Renal cortex interstitium (tissue), 15 donors: Measurements from ENCODE around the gene ZNF488. TPM values are rescaled to one million over a fixed set of nuclear protein-coding genes. Genes with fewer than 3 reads are reported as not detected.
"Not testable (repeated sequence)": the region's sequence is repeated elsewhere in the genome, so short reads cannot be mapped to it uniquely, and the experiment has no call there.

Experiments used
- DNase-seq, 11 donors: peaks; one replicate each; pipeline ENCODE4 v3.0.0-alpha.2; 2013; ENCODE audit warnings: low read depth in 9 of 11, low spot score in 4 of 11; ENCODE audit errors: extremely low read depth in 1 of 11
- long read RNA-seq, 16 experiments: transcript quantifications; one replicate each; lab custom pipeline, GENCODE V29; 2026
- polyA plus RNA-seq, 3 donors: library from polyadenylated mRNA; unstranded; fragments of 120-200 nt; gene quantifications; one replicate each; pipeline ENCODE4 v1.2.1, GENCODE V29; 2013; ENCODE audit not compliant: insufficient read length in 3 of 3

The ZNF488 gene, protein sequence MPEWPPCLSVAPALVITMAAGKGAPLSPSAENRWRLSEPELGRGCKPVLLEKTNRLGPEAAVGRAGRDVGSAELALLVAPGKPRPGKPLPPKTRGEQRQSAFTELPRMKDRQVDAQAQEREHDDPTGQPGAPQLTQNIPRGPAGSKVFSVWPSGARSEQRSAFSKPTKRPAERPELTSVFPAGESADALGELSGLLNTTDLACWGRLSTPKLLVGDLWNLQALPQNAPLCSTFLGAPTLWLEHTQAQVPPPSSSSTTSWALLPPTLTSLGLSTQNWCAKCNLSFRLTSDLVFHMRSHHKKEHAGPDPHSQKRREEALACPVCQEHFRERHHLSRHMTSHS
- 1 to 10 TPM; 4.2 to 5.2 (median 4.9) TPM for polyA plus RNA-seq
- long read RNA-seq, donor 1 = 0 reads
- long read RNA-seq, donor 2, partial matches to known transcripts = 0 of 1 reads
- long read RNA-seq, donor 2, other reads (novel, unspliced or antisense) = 0 of 1 reads
- long read RNA-seq, donor 3, transcript ZNF488-201 (2 exons, 3,496 nt) = major isoform, 5 of 5 reads
- long read RNA-seq, donor 3, partial matches to known transcripts = 0 of 5 reads
- long read RNA-seq, donor 3, other reads (novel, unspliced or antisense) = 0 of 5 reads
- long read RNA-seq, donor 4, partial matches to known transcripts = 0 of 2 reads
- long read RNA-seq, donor 4, other reads (novel, unspliced or antisense) = 0 of 2 reads
- long read RNA-seq, donor 5 = 0 reads
- long read RNA-seq, donor 6, partial matches to known transcripts = 0 of 2 reads
- long read RNA-seq, donor 6, other reads (novel, unspliced or antisense) = 0 of 2 reads
- long read RNA-seq, donor 7, partial matches to known transcripts = 0 of 2 reads
- long read RNA-seq, donor 7, other reads (novel, unspliced or antisense) = 0 of 2 reads
- long read RNA-seq, donor 8, transcript ZNF488-201 (2 exons, 3,496 nt) = major isoform, 6 of 6 reads
- long read RNA-seq, donor 8, partial matches to known transcripts = 0 of 6 reads
- long read RNA-seq, donor 8, other reads (novel, unspliced or antisense) = 0 of 6 reads
- long read RNA-seq, donor 9, partial matches to known transcripts = 0 of 1 reads
- long read RNA-seq, donor 9, other reads (novel, unspliced or antisense) = 0 of 1 reads
- long read RNA-seq, donor 10 = 0 reads
- long read RNA-seq, donor 11 = 0 reads
- long read RNA-seq, donor 12, partial matches to known transcripts = 0 of 2 reads
- long read RNA-seq, donor 12, other reads (novel, unspliced or antisense) = 0 of 2 reads
- long read RNA-seq, donor 13 = 0 reads
- long read RNA-seq, donor 14, partial matches to known transcripts = 0 of 3 reads
- long read RNA-seq, donor 14, other reads (novel, unspliced or antisense) = 0 of 3 reads
- long read RNA-seq, donor 15, partial matches to known transcripts = 0 of 1 reads
- long read RNA-seq, donor 15, other reads (novel, unspliced or antisense) = 0 of 1 reads
- long read RNA-seq, donor 16, transcript ZNF488-201 (2 exons, 3,496 nt) = major isoform, 6 of 6 reads
- long read RNA-seq, donor 16, partial matches to known transcripts = 0 of 6 reads
- long read RNA-seq, donor 16, other reads (novel, unspliced or antisense) = 0 of 6 reads

DNA sequence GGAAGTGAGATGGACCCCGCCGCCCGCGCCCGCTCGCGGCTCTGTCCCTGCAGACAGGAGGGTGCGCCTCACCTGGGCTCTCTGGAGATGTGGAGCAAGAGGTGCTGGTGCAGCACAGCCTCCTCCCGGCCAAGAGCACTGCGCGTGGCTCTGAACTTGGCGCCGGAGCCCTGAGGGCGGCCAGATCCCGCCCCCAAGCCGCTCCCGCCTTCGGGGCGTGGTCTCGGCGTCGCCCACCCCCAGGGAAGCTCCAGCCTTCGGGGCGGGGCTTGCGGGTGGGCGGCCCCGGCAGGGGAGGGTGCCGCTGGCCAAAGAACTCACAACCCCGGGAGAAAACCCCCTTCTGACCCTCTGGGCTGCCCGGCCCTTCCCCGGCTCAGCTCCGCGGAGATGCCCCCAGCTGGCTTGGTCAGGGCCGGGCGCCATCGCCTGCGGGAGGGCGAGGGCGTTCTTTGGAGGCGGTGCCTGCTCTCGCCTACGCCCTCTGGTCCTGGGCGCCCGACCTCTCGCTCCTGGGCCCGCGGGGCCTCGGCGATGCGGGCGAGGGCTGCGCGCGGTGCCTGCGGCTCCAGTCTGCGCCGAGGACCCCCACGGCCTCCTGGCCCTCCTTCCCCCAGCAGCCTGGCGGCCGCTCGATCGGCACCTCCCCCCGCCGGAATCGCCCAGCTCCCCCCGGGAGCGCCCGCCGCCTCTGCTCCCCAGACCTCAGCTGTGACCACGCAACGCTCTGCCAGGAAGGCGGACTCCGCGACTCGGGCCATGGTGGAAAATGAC, at the start of gene ZNF488:
Gene ZNF488, minus strand, starts transcription at position 146 of the 774 bp plus-strand sequence. CDS start 15,464 bp downstream, outside the sequence.
- peak in 10 of 11 donors; percentile 62 to 81 (median 74) for DNase-seq

DNA sequence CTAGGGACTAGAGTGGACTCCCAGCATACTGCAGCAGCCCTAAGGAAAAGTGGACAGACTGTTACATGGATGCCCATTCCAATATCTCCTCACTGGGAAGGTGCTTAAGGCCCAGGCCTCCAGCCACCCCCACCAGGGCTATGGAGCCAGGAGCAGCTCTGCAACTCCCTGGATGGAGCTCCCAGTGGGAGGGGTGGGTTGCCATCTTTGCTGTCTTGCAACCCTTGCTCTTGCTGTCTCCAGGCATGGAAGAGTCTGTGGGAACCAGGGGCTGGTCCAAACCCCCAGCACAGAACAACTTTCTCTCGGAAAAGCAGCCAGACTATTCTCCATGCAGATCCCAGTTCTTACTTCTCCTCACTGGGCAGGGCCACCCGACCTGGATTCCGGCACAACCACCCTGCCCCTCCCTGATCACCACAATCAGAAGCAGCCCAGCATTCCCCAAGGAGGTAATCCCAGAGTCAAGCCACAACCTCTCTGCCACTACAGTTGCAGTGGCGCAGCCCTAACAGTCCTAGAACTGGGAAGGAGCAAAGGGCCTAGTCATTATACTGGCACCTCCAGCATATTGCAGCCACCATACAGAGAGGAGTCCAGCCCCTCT, 41.8 kb upstream of the ZNF488 start:
- DNase-seq = no peak

DNA sequence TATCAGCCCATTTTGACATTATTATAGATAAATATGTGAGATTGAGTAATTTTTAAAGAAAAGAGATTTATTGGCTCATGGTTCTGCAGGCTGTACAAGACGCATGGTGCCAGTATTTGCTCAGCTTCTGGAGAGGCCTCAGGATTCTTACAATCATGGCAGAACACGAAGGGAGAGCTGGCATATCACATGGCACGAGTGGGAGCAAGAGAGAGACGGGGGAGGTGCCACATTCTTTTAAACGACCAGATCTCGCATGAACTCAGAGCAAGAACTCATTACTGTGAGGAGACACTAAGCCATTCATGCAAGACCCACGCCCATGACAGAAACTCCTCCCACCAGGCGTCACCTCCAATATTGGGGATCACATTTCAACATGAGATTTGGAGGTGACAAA, 40.1 kb upstream of the ZNF488 start:
- no peak for DNase-seq

DNA sequence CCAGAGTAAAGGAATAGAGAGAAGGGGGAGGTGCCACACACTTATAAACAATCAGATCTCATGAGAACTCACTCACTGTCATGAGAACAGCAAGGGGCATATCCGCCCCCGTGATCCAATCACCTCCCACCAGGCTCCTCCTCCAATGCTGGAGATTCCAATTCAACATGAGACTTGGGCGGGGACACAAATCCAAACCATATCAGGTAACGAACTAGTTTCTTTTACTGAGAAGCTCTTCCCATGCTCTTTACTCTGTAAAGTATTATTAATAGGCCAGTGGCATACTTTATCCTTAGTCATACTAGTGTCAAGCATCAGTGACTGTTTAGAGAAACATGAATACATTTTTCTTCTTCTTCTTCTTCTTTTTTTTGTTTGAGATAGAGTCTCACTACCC, 39.4 kb upstream of the ZNF488 start:
- DNase-seq = no peak

DNA sequence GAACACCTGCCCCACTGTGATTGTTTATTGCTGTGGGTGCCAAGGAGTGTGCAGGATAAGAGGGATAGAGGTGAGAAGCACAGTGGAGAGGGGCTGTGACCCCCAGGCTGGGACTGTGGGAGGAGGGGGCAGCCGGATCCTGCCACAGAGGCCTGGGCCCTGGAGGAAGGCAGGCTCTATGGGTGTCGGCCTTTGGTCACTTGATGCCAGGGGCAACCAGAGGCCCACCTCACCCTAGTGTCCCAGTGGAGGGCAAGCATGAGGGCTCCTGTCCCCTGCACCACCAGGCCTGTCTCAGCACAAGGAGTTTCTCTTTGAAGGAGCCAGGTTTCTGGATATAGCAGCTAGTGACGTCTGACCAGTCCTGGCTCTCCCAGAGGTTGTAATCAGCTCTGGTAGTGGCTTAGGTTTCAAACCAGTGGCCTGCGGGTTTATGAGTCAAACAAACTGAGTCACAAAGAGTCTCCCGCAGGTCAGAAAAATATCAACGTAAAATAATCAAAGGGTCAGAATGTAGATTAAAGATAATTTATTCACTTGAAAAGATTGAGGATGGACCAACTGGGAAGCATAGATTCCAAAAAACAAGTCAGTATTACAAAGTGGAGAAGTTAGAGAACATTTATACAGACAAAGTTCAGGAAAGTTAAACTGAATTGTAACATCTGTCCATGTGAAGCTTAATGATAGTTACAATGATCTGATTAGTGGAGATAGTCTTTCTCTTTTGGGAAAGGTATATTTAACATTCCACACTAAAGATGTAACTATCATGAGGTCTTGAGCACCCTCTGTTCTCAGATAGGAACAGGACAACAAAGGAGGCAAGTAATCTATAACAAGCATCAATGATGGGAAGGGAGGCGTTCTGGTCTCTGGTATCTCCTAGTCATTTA, 37.2 kb upstream of the ZNF488 start:
- DNase-seq = no peak

DNA sequence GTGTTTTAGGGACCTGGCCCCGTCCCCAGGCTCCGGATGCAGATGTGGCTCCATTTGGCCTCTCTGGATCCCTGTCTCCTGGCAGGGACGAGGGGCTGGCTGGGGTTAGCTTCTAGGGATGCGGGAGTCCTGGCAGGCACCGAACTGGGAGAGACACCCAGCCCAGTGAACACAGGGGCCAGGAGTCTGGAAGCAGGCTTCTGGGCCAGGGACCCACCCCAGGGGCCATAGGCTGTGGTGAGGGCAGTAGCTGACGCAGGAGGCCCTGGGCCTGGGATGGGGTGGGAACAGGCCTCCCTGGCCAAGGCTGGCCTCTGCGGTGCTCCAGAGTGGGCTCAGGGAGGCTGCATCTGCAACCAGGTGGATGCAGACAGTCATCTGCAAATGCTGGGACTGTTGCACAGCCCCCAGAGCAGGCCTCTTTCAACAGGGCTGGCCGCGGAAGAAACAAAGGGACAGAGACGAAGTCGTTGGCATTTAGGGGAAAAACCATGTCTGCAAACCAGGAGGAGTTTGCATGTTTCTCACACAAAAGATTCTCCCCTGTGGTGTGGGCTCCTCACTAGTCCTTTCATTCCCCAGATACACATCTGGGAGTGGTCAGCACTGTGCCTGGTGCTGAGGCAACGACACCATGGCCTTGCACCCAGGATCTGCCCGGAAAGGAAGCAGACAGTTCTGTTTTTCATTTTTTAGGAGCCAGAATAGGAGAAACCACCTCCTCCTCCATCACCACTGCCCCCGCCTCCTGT, 36.4 kb upstream of the ZNF488 start:
- DNase-seq = no peak

DNA sequence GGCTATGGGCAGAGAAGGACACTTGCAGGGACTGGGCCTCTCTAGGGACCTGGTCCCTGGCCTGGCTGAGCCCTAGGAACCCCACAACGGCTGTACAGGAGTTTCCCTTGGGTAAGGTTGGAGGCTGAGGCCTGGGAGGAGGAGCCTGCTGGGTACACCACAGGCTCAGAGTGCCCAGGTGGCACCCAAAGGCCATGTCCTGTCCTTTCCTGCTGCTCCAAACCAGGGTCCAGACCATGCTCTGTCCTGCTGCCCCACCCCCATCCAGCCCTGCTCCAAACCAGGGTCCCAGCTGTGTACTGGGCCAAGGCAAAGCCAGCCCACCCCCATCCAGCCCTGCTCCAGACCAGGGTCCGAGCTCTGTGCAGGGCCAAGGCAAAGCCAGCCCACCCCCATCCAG, 35.3 kb upstream of the ZNF488 start:
- no peak for DNase-seq

DNA sequence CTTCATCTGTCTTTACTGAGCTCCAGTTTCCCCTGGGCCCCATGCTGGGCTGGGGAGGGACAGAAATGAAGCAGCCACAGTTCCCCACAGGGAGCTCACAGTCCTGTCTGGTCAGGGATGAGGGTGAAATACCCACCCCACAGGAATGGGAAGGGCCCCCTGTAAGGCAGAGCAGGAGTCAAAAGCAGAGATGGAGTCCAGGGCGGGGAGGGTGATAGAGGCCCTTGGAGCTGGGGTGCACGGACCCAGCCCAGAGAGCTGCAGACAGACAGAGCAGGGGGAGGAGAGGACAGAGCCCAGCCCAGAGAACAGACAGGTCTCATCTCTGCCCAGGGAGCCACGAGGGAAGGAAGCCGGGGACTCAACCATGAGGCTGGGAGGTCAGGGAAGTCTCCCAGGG, 34.9 kb upstream of the ZNF488 start:
- DNase-seq = no peak

DNA sequence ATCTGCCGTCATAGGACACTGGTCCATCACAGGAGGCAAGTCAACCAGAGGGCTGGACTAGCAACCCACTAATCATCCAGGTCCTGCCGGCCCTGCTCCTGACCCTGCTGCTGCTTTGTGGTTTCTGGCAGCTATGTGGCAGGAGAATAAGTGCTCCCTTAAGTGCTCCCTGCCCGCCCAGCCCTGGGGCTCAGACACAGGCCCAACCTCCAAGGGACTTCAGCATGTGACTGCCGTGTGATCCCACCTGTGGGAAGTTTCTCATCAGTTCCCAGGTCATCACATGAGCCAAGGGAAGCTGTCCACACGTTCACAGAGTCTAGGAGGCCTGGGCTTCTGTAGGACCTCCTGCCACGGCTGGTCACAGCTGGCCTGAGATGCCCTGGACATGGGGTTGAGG, 34.2 kb upstream of the ZNF488 start:
- DNase-seq = no peak

DNA sequence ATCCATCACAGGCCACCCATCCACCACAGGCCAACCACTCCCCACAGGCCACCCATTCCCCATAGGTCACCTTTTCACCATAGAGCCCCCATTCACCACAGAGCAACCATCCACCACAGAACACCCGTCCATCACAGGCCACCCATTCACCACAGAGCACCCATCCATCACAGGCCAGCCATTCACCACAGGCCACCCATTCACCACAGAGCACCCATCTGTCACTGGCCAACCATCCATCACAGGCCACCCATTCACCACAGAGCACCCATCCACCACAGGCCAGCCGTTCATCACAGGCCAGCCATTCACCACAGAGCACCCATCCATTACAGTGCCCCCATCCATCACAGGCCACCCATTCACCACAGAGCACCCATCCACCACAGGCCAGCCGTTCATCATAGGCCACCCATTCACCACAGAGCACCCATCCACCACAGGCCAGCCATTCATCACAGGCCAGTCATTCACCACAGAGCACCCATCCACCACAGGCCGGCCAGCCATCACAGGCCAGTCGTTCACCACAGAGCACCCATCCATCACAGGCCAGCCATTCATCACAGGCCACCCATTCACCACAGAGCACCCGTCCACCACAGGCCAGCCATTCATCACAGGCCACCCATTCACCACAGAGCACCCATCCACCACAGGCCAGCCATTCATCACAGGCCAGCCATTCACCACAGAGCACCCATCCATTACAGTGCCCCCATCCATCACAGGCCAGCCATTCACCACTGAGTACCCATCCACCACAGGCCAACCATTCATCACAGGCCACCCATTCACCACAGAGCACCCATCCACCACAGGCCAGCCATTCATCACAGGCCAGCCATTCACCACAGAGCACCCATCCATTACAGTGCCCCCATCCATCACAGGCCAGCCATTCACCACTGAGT, 32.5 kb upstream of the ZNF488 start:
- DNase-seq = not testable (repeated sequence)

DNA sequence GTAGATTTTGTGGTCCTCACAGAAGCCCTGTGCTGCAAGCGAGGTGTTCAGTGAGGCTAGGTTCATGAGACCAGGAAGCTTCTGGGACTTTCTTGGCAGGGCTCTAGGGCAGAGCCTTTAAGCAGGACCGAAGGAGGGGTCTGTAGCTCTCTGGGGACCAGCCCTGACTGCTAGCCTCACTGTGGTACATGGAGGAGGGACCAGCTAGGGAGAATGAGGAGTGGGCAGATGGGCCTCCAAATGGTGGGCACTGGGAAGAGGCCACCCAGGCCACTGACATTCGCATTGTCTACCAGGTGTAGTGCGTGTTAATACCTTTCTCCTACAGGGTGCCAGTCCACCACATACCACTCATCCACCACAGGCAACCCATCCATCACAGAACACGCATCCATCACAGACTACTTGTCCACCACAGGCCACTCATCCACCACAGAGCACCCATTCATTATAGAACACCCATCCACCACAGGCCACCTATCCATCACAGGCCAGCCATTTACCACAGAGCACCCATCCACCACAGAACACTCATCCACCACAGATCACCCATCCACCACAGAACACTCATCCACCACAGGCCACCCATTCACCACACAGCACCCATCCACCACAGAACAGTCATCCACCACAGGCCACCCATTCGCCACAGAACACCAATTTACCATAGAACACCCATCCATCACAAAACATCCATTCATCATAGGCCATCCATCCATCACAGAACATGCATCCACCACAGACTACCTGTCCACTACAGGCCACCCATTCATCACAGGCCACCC, 31.6 kb upstream of the ZNF488 start:
- DNase-seq = no peak

DNA sequence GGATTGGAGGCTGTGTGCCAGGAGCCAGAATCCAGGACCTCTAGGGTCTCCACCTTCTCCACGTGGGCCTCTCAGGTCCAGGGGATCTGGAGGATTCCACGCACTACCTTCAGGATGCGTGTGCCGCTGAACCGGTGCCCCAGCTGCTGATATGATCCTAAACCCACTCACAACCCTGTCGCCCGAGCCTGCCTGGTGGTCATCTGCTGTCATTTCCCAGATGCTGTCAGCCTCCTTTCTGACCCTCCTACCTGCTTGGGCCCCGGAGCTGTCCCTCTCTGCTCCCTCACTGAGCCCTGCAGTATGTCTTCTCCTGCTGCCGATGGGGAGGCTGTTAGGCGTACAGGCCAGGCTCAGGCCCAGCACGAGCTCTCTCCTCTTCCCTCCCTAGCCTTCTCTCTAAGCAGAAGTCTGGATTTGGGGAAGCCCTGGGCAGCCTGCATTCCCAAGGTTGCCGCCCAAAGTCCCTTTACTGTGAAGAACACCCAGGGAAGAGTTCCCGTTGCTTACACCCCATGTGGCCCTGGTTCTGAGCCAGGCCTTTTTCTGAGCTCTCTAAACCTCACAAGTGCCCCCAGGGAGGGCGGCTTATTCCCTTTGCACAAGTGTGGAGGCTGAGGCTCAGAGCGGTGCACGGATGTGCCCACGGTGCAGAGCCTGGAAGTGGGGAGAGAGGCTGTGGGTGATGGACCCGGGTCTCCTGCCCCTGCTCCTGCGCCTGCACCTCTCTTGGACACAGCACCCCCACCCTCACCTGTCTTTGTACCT, 30.8 kb upstream of the ZNF488 start:
- DNase-seq = no peak

DNA sequence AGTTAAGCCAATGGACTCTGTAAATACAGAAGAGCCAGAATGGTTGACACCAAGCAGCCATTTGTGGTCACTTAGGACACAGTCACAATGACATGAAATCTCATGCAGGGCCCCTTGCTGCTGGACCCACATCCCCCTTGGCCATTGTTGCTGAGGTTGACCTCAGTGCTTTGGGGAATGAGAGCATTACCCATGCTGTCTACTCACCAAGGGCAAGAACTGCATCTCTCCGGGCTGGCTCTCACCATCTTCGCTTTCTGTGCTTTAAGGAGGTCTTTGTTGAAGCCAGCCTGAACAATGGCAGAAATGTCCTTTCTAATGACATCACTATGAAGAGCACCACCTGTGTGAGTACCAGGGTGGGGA, 30.1 kb upstream of the ZNF488 start:
- DNase-seq = no peak
